HG03378 (cell line): ENCODE measurements around the gene SLC36A3.
A peak's percentile ranks its signal among the peaks of the same experiment; 100 is the strongest.
"Not testable (repeated sequence)": the region's sequence is repeated elsewhere in the genome, so short reads cannot be mapped to it uniquely, and the experiment has no call there.

Experiments used
- ATAC-seq: cut with Tn5 transposase; IDR thresholded peaks from one replicate; pipeline ENCODE4 v1.9.1; 2021; ENCODE audit warnings: mild to moderate bottlenecking, moderate library complexity; ENCODE audit not compliant: unreplicated experiment

Gene SLC36A3

DNA sequence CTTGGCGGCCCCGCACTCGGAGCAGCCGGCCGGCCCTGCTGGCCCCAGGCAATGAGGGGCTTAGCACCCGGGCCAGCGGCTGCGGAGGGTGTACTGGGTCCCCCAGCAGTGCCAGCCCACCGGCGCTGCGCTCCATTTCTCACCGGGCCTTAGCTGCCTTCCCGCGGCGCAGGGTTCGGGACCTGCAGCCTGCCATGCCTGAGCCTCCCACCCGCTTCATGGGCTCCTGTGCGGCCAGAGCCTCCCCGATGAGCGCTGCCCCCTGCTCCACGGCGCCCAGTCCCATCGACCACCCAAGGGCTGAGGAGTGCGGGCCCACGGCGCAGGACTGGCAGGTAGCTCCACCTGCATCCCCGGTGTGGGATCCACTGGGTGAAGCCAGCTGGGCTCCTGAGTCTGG lies 5.7 kb upstream of the SLC36A3 start:
- ATAC-seq: not testable (repeated sequence)

DNA sequence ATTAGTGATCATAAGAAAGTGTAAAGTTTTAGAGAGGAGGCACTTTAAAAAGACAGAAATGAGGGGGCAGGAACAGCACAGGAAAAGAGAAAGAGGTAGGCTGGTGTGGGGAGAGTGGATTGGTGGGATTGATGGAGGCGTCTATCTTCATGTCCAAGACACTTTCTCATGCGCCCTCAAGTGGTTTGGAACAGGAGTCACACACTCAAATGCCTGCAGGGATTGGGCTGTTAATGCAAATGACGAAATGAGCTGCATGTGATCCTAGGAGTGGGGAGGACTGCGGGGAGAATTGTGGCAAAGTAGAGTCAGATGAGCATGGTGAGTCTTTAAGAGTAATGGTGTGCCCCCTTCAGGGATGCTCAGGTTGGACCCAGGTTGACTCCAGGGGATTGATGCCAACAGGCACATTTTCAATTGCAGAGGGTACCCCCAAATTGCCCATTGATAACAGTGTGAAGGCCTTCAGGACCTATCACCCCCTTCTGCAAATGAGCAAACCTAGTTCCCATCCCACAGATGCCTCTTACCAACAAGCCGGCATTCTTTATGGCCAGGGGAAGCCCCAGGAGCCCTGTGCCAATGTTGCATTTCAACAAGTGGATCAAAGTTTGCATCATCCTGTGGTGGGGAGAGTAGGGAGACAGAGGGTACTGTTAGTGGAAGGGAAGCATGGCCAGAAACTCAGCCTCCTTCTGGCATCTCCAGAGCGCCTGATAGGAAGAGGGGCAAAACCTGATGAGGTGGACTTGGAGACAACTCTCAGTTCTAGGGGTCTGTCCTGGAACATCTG lies 5.3 kb downstream of the SLC36A3 start:
- no peak for ATAC-seq

DNA sequence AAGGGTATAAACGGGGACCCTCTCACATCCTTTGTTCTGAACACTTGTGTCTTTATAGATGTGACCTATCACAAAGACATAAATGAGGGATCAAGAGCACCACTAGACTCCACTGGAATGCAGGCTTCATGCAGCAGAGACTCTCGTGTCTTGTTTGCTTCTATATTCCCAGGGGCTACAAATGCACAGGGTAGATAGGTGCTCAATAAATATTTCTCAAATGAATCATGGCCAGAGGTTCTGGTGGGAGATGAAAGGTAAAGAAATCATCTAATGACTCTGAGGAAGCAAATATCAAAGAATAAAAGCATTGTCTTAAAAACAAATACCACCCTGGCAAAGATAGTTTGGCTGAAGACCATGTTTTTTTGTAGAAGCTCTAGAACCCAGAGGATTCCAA lies 6.6 kb downstream of the SLC36A3 start:
- no peak for ATAC-seq

DNA sequence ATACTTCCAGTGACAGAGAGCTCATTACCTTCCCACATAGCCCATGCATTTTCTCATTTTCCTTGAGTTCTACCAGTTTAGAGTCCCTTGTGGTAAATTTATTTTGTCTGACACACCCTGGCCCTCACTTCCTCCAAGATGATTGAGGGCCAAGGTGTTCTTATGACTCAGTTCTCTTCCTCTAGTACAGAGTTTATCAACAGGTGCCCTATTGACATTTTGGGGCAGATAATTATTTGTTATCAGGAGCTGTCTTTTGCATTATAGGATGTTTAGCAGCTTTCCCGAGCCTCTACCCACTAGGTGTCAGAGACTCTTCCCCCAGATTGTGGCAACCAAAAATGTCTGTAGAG lies 7.1 kb downstream of the SLC36A3 start:
- no peak for ATAC-seq

DNA sequence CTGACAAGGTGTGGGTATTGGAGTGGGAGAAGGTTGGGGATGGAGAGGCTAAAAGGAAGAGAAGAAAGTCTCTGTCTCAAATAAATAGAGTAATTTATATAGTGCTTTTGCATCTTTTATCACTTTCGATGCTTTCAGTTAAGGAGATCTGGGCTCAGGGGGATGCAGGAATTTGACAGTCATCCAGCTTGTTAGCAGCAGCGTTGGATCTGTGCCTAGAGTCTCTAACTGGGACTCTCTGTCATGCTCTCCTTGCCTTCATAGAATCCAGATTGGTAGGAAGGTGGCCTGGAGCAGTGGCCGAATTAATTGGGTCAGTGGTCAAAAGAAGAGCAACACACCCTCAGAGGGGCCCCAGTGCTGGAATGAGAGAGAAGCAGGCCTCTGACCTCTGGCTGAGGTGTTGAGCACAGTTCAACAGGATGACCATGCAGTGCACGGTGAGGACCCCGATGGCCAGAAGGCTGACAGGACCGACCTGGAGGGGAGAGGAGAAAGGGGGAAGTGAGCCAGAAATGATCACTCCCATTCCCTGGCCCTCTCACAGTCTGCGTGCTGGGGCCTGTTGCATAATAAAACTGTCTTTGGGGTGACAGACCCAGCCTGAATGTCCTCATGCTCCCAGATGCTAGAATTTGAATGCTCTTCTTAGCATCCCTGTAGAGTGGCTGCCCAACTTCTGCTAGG lies 7.6 kb downstream of the SLC36A3 start:
- ATAC-seq: no peak

DNA sequence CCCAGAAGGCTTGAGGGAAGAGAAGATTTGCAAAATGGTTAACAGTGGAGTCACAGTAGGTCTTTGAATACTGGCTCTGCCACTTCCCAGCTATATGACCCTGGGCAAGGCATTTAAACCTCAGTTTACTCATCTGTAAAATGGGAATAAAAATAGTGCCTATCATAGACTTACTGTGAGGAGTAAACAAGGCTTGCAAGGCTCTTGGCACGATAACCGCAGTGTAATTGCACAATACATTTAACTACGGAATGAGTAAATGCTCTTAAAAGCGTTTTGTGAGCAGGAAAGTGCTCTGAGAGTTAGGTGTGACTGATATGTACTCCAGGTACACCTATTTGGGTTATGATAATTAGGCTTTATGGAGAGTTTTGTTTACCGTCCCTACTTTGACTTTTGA lies 8.4 kb downstream of the SLC36A3 start:
- no peak for ATAC-seq

DNA sequence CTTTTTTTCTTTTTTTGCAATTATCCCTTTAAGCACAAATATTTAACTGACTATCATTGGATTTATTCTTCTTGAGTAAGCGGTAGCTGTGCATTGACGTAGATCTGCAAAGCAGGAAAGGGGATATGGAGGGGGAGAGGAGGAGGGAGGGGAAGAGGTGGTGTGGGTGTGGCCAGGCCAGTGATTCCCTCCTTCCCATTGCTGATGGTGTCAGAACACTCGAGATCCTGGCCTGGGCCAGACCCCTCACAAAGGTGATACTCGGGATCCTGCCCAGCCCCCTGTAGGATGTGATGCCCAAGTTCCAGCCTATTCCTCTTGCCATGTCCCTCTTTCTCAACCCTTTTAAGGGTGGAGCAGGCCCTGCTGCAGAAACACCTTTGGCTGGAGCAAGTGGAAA lies 9.9 kb downstream of the SLC36A3 start:
- ATAC-seq: no peak

DNA sequence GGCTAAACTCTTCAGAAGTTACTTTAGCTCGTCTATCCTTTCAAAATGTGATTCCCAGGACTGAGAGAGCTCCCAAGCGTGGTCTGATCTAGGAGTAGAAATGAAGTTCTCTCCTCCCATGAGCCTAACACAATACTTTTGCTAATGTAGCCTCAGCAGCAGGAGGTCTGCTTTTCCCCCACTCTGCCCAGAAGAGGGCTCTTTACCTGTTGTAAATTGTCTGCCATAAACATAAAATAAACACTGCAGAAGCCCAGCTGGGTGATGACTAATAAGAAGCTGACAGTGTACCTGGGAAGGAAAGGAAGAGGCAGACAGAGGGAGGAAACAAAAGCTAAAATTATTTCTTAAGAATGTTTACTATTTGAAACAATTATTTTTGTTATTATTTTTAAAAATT lies 15.4 kb downstream of the SLC36A3 start:
- no peak for ATAC-seq

DNA sequence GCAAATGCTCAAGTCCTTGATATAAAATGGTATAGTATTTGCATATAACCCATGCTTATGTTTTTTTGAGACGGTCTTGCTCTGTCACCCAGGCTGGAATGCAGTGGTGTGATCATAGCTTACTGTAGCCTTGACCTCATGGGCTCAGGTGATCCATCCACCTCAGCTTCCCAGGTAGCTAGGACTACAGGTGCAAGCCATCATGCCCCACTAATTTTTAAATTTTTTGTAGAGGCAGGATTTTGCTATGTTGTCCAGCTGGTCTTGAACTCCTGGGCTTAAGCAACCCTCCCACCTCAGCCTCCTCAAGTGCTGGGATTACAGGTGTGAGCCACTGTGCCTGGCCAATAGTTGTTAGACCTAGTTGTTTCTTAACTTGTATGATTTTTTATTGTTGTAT lies 17.3 kb downstream of the SLC36A3 start:
- no peak for ATAC-seq

DNA sequence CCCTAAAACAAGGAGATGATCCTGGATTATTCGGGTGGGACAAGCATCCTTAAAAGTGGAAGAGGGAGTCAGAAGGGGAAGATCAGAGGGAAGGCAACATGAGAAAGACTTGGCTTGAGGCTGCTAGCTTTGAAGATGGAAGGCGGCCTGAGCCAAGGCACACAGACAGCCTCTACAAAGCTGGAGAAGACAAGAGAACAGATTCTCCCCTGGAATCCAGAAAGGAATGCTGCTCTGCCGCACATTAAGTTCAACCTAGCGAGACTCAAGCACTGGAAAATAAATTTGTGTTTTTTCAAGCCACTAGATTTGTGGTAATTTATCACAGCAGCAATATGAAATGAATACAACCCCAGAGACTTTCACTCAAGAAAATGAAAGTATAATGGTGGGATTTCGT lies 17.9 kb downstream of the SLC36A3 start:
- no peak for ATAC-seq

DNA sequence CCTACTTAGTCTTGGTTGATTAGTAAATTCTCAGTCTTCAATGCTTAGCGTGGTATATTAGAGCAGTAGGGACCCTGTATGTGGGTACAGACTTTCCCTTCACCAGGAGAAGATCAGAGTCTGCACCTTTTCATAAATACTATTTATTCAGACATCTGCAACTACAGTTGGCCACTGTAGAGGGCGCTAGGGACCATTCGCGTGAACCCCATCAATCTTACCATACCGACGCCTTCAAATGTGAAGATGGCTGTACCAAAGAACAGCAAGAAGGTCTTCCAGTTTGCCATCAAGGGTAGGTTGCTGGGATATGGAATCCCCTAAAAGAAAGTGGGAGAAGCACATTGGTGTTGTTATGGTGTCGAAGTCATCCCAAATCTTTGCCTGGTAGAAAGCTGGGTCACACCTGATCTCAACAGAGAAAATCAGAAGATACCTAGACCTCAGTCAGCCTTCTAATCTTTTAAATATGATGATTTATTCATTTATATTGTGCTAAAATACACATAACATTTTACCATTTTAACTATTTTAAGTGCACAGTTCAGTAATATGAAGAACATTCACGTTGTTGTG lies 19.1 kb downstream of the SLC36A3 start:
- no peak for ATAC-seq

DNA sequence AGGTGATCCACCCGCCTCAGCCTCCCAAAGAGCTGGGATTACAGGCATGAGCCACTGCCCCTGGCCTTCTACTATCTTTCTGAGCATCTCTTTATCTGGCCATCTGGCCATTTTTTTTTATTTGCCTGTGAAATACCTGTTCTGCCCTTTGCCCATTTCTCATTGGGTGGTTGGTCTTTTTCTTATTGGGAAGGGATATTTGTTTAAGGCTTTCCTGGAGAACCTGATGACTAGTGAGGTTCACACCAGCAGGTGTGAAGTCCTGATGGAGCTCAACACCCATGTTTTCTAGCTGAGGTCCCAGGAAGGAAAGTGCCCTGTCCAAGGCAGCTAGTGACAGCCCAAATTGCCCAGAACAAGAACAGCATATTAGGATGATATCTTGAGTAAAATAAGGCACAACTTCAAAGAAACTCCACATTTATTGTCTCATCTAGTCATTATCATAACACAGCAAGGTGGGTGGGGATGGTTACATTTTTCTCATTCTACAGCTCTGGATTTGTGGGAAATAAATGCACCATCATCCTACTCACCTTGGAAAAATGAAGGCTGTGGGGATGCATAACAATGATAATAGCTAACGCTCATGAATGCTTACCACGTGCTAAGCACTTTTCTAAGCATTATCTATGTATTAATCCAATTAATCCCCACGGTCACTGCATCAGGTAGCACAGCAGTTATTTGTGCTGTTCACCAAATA lies 20.3 kb downstream of the SLC36A3 start:
- ATAC-seq: no peak

DNA sequence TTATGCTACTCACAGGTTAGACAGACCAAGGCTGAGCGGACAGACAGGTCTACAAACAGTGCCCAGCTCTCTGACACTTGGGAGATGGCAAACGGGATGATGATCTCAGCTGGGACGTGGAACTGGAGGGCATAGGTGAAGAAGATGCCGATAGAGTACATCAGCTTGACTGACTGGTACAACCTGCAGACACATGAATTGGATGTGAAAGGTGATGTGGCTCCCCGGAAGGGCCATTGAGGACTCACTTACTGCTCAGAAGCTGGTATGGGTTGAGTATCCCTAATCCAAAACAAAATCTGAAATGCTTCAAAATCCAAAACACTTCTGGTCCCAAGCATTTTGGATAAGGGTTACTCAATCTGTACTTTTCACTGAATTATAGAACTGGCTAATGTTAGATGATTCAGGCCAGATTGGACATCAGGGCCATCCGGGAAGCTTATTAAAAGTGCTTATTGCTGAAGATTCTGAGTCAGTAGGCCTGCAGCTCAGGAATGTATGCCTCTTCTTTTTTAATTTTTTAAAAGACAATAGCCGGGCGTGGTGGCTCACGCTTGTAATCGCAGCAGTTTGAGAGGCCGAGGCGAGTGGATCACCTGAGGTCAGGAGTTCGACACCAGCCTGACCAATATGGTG lies 22.4 kb downstream of the SLC36A3 start:
- ATAC-seq: no peak

DNA sequence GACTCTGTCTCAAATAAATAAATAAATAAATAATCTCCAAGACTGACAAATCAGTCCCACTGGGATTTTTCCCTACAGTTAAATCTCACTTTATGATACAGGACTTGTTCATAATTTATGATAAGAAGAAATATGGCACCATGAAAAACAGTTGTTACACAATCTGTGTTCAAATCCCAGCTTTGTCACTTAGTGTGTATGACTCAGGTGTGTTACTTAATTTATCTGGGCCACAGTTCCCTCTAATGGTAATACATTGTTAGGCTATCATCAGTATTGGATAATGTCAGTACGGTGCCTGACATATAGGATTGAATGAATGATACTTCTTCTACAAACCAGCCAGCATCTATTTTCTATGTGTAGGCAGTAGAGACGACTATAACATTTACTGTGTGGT lies 23.1 kb downstream of the SLC36A3 start:
- ATAC-seq: no peak

DNA sequence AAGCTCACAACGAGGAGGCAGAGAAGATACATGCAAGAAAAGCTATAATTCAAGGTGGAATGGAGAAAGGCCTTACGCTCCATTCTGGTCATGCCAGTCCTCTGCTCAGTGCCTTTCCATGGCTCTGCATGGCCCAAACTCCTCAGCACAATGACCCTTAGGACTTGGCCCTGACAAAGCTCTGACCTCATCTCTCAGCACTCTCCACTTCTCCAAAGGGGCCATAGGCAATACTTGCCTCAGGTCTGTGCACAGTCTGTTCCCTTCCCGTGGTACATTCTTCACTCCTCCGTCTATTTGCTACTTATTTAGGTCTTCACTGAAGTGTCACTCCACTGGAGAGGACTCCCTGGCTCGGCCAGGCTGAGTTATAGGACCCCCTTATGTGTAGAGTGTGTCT lies 24.7 kb downstream of the SLC36A3 start:
- ATAC-seq: no peak

DNA sequence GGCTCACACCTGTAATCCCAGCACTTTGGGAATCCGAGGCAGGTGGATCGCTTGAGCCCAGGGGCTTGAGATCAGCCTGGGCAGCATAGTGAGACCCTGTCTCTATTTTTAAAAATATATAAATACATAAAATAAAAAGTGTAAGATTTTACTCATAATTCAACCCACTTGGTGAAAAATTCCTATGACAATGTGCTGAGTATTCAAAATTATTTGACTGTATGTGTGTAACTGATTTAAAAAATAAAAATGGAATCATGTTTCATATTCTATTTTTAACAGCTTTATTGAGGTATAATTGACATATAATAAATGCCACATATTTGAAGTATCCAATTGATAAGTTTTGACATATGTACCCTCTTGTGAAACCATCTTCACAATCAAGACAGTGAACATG lies 27.8 kb downstream of the SLC36A3 start:
- no peak for ATAC-seq

DNA sequence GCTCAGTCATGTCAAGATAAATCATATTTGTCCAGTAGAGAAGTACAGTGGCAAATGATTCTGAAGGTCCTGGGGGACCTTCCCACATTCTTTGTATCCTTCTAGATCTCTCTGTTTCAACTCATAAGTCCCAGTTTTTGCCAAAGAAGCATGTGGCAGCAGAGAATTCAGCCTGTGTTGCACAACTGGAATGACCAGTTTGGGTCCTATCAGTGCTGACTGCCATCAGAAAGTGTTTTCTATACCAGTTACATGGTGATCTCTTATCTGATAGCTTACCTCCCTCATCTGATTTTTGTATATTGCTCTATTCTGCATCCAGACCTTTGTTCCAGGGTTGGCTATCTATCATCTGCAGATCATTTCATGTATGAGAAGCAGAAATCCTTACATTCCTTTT lies 28.9 kb downstream of the SLC36A3 start:
- no peak for ATAC-seq

DNA sequence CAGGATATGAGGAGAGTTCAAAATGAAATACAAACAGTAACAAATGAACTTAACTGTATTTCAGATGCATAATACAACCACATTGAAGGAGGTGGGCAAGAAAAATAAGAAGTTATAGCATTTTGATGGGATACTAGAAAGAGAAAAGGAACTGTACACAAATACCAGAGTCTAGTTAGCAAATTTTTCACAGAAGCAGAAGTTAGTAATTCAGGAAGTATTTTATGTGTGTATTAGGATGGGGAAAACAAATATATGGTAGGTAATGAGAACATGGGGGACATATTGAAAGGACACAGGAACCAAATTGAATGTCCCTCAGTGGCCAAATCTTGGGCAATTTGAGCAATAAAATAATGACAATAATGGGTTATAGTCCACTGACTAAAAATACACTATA lies 32.2 kb downstream of the SLC36A3 start:
- ATAC-seq: no peak

DNA sequence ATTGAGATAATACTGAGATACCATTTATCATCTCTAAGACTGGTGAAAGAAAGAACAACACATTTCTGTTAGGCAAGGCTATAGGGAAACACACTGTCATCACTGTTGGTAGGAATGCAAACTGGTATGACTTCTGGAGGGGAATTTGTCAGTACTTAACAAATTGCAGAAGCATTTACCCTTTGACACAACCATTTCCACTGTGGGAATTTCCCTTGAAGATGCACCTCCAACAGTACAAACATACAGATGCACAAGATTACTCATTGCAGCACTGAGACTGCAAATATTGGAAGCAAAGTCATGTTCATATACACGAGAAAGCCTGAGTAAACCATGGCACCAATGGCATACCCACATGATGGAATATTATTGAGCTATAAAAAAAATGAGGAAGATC lies 33.0 kb downstream of the SLC36A3 start:
- ATAC-seq: peak; percentile 95

DNA sequence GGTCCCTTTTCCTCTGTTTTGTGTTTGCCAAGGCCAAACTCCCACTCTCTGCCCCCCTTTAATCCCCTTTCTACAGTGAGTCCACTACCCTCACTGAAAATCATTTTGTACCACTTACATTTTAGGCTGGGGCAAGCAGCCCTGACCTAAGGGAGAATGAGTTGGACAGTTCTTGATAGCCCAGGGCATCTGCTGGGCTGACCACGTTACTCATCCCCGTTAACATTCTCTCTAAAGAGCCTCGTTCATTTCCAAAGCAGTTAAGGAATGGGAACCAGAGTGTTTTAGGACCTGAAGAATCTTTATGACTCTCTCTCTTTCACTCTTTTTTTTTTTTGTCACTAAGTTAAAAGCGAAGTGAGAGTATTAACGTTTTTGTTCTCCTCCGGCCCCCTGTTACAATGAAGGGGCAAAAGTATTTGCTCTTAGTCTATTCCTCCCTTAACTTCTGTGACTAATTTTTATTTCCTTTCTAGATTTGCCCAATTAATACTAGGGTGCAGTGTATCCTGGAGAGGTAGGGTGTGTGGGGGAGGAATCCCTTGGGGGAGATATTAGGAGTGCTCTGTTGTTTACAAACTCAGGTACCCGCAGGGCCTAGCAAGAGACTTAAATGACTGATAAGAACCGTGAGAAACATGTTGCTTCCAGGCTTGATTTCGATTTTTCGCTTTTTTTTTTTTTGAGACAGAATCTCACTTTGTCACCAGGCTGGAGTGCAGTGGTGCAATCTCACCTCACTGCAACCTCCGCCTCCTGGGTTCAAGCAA lies 35.9 kb downstream of the SLC36A3 start:
- no peak for ATAC-seq

DNA sequence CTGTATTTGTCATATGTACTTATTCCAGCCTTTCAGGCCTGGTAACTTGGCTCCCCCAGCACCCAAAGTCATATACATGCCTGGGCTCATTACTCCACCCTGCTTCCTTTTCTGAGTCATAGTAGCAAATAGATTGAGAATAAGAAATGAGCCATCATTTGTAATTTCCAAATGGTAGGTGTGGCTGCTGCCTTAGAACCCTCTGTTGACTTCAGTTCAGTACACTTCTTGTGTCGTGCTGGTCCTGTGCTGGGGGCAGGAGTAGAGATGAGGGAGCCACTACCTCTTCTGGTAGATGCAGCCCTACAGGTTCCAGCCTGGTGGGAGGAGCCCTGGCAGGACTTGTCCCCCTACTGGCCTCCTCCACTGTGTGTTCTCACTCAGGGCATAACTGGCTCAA lies 39.5 kb downstream of the SLC36A3 start:
- peak; percentile 70 for ATAC-seq
